HFF-Myc (cell line): ENCODE data around the gene MTURN.

Experiments
- DNase-seq: peaks from one replicate; pipeline ENCODE4 v3.0.0-alpha.2; 2011; ENCODE audit warnings: low read depth; ENCODE audit errors: extremely low read depth
- H3K4me3 ChIP-seq: replicated peaks from 2 replicates; pipeline ENCODE4 v1.5.1; 2011; ENCODE audit warnings: low read depth, mild to moderate bottlenecking, control low read depth, low read length
- TF ChIP-seq, protein P1 (sequence below): IDR thresholded peaks from 2 replicates; pipeline ENCODE4 v1.5.1; 2012; ENCODE audit warnings: mild to moderate bottlenecking, low read depth, low read length, control low read depth; ENCODE audit errors: missing control alignments

Gene MTURN

DNA sequence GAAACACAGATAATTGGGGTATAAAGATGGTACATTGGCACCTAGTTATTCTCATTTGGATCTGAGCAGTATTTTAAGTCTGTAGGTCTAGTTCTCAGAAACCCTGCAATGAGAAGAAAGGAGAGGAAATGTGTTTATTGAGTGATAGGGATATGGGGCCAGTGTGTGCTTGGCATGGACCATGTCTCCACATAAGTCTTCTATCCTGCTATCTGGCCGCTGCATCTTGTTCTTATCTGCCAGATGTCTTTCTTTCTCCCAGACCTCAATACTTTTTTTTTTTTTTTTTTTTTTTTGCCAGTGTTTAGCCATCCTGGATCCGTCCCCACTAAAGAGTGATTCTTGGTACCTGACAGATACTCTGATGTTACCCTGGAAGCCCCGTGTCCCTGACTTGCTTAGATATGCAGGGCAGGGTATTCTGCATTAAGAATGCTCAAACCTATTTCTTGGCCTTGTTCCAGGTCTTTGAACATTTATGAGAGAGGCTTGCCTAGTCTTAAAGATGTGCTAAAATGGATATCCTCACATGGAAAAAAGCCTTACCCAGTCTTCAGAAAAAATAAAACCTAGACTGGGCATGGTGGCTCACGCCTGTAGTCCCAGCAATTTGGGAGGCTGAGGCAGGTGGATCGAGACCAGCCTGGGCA lies 10.0 kb downstream of the MTURN start:
- H3K4me3 ChIP-seq: no peak overlapping the region
- TF ChIP-seq, protein P1, sequence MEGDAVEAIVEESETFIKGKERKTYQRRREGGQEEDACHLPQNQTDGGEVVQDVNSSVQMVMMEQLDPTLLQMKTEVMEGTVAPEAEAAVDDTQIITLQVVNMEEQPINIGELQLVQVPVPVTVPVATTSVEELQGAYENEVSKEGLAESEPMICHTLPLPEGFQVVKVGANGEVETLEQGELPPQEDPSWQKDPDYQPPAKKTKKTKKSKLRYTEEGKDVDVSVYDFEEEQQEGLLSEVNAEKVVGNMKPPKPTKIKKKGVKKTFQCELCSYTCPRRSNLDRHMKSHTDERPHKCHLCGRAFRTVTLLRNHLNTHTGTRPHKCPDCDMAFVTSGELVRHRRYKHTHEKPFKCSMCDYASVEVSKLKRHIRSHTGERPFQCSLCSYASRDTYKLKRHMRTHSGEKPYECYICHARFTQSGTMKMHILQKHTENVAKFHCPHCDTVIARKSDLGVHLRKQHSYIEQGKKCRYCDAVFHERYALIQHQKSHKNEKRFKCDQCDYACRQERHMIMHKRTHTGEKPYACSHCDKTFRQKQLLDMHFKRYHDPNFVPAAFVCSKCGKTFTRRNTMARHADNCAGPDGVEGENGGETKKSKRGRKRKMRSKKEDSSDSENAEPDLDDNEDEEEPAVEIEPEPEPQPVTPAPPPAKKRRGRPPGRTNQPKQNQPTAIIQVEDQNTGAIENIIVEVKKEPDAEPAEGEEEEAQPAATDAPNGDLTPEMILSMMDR: no peak
- no peak for DNase-seq

DNA sequence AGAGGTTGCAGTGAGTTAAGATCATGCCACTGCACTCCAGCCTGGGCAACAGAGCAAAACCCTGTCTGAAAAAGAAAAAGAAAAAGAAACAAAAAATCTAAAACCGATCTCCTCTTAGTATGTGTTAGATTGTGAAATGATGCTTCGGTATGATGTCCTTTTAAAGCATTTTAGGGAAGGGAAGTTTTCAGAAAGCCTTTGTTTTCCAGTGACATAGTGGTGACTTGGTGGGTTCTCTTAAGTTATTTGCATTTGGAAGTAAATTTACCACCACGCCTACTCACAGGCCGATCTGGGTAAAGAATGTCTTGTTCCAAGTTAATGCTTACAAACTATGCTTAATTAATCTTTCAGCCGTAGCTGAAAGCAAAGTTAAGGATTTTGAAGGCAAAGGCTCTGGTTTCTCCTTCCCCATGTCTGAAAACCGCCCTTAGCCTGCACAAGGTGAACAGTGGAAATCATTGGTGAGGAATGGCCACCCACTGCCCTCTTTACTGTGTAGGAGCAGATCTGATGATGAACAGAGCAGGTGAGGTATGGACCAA lies 10.7 kb downstream of the MTURN start:
- no peak for DNase-seq
- TF ChIP-seq, protein P1: no peak
- H3K4me3 ChIP-seq: no peak overlapping the region

DNA sequence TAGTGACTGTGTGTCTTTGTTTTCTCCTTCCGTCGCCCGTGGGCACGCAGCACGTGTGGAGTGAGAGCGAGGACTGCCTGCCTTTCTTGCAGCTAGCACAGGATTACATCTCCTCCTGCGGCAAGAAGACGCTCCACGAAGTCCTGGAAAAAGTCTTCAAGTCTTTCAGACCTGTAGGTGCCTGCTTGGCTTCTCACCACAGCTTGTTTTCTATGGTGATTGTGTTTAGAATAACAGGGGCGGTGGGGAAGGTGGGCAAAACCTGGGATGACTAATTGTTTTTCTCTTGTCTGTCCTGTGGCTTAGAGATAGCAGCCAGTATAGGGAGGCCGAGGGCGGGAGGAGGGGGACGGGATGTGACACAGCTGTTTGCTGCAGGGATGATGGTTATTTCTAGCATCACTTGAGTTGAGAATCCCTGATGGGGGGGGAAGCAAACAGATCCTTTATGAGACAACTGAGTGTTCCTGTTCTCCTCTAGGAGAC lies 11.4 kb downstream of the MTURN start:
- H3K4me3 ChIP-seq: no peak overlapping the region
- DNase-seq: no peak
- TF ChIP-seq, protein P1: no peak

DNA sequence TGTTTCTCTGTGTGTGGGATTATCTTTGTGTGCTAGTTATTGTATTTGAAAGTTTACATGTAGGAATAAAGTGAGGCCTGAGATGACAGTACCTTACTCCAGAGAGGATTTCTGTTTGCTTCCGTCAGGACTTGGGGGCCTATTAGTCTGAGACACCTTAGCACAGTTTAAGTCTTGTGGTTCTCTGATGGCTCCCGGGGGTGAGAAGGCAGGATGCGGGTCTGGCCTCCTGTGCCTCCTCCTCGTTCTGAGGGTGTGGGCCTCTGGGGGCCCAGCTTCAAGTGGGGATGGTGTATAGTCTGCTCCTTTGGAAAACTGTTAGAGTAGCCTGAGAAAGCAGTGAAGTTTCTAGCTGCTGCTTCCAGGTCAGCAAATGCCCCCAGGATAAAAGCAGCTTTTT lies 12.4 kb downstream of the MTURN start:
- DNase-seq: no peak

DNA sequence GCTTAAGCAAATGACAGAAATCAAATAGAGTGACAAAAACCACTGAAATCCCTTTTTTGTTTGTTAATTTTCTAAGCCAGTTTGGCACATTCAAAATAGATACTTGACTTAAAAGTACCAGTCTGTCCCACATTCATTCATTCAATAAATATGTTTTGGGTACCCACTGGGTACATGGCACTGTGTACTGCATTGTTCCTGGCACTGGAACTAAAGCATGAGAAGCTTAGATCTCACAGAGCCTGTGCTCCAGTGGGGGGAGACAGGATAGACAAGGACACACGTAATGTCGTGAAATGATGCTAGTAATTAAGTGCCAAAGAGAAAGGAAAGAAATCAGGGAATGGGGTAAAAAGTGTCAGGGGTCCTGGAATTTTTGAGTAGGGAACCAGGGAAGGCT lies 13.0 kb downstream of the MTURN start:
- no peak for DNase-seq
- no peak overlapping the region for H3K4me3 ChIP-seq
- TF ChIP-seq, protein P1: no peak

More for the DNA sequence above, 12.4 kb downstream of the MTURN start:
- TF ChIP-seq, protein P1: no peak
- H3K4me3 ChIP-seq: no peak overlapping the region

DNA sequence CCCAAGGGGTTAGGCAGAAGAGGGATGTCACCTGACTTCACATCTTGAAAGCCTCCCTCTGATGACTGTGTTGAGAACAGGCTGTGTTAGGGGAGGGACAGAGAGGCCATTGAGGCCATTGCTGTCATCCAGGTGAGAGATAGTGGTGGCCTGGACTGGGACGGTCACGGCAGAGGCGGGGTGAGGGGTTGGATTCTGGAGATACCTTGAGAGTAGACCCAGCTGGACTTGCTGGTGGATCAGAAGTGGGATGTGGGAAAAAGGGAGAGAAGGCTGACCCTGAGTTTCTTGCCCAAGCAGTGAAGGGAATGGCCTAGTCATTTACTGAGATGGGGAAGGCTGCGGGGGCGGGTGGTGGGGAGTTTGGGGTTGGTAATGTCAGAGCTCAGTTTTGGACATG lies 13.6 kb downstream of the MTURN start:
- no peak for DNase-seq

More for the DNA sequence above, 13.6 kb downstream of the MTURN start:
- TF ChIP-seq, protein P1: no peak
- no peak overlapping the region for H3K4me3 ChIP-seq
